Fibroblast of gingiva (primary cell): Measurements from ENCODE around the gene FGFR3.

Experiments used
- DNase-seq: peaks from one replicate; pipeline ENCODE4 v3.0.0-alpha.2; 2011; ENCODE audit warnings: low read depth

Gene FGFR3

GRCh38 chr4:1770245-1770644 is 22.8 kb upstream of the FGFR3 start:
- DNase-seq = no peak

- DNase-seq = no peak
These were observed 22.3 kb upstream of the FGFR3 start for GRCh38 chr4:1770791-1771231.

GRCh38 chr4:1771555-1772305 is 21.4 kb upstream of the FGFR3 start:
- no peak for DNase-seq

- DNase-seq = no peak
These were observed 20.1 kb upstream of the FGFR3 start for GRCh38 chr4:1772853-1773538.

- DNase-seq = no peak
These were observed 19.3 kb upstream of the FGFR3 start for GRCh38 chr4:1773754-1774153.

GRCh38 chr4:1775731-1776500 is 17.2 kb upstream of the FGFR3 start:
- no peak for DNase-seq

- DNase-seq = no peak
These were observed 16.5 kb upstream of the FGFR3 start for GRCh38 chr4:1776521-1777161.

DNA sequence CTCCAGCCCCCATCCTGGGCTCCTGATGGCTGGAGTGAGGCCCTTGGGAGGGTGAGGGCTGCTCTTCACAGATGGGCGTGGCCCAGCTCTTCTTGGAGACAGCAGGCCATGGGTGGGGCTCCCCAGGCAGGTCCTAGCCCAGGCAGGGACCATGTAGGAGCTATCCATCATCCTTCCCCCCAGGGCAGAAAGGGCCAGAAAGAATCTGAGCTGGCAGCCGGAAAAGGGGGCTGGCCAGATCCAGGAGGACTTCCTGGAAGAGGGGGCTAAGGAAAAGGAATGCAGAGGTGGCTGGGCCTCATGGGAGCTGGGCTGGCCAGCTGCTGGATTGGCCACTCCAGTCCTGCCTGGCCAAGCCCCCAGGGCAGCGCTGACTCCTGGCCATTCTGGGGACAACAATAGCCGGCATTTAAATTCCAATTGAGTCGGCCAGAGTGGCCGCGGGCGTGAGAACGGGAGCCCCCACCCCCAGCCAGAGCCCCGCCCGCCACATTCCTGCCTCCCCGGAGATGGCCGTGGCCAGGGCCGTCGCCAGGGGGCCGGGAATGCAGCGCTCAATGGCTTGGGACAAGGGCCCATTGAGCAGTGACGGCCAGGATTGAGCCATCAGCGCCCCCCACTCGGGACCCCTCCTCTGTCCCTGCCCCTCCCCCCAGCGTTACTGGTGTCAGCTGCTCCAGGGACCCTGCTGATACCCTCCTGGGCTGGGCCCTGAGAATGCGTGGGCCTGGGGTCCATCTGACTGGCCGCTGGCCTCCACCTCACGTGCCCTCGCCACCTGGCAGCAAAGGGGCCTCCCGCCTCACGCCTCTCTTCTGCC is 15.1 kb upstream of the FGFR3 start:
- DNase-seq = no peak

GRCh38 chr4:1778642-1779392 is 14.3 kb upstream of the FGFR3 start:
- no peak for DNase-seq

- DNase-seq = no peak
These were observed 13.3 kb upstream of the FGFR3 start for GRCh38 chr4:1779588-1780382.

GRCh38 chr4:1780435-1780834 is 12.7 kb upstream of the FGFR3 start:
- DNase-seq = no peak

DNA sequence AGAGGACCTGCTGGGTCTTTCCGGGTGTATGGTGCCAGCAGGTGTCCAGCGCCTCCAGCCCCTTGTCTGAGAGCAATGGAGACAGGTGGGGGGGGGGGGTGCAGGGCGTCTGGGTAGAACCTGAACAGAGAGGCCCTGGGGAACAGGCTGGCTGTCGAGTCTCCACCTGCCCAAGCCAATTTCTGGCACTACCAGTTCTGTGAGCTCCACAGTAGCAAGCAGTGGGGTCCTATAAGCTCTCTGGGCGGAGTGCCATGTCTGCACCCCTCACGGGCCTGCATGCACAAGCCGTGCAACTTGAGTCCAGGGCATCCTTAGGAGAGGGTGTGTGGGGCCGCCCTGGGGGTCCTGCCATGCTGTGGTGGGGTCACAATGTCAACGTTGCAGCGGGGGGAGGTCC is 10.1 kb upstream of the FGFR3 start:
- no peak for DNase-seq

DNA sequence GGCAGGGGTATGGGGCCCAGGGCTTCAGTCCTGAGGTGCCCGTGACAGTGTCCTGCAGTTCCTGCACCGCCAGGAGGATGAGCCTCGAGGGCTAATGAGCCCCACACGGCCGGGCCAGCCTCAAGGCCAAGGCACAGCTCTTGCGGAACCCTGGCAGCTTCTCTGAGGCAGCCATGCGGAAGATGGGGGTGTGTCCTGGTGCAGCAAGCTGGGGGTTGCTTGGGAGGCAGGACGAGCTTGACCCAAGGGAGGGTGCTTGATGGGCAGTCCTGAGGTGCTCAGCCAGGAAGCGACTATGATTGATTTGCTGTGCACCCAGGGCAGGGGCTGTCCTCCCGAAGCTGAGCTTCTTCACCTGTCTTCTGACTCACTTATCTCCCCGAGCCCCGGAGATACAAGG is 9.1 kb upstream of the FGFR3 start:
- no peak for DNase-seq

- no peak for DNase-seq
These were observed 8.7 kb upstream of the FGFR3 start for GRCh38 chr4:1784395-1784788.

- no peak for DNase-seq
These were observed 8.1 kb upstream of the FGFR3 start for GRCh38 chr4:1784789-1785591.

GRCh38 chr4:1785592-1785991 is 7.5 kb upstream of the FGFR3 start:
- DNase-seq = no peak

- DNase-seq = no peak
These were observed 6.3 kb upstream of the FGFR3 start for GRCh38 chr4:1786544-1787362.

- DNase-seq = no peak
These were observed 5.5 kb upstream of the FGFR3 start for GRCh38 chr4:1787411-1788077.
